Omental fat pad (tissue), 4 donors: ENCODE measurements around the gene ZBTB22. TPM values are rescaled to one million over a fixed set of nuclear protein-coding genes. Genes with fewer than 3 reads are reported as not detected.
"Not testable (repeated sequence)": the region's sequence is repeated elsewhere in the genome, so short reads cannot be mapped to it uniquely, and the experiment has no call there.

Source experiments
- ATAC-seq: fragments of 150-250 bp; one replicate; pipeline ENCODE4 v1.9.1; 2016; ENCODE audit warnings: mild to moderate bottlenecking, moderate library complexity; ENCODE audit not compliant: low FRiP score
- DNase-seq: peaks from one replicate; pipeline ENCODE4 v3.0.0-alpha.2; 2019; ENCODE audit warnings: low spot score
- CTCF ChIP-seq, 3 donors: fragments of 450-650 bp; IDR thresholded peaks; one replicate each; pipeline ENCODE4 v1.5.1; 2016 to 2017; ENCODE audit warnings: antibody characterized with exemption in 3 of 3, mild to moderate bottlenecking in 3 of 3, moderate library complexity in 2 of 3
- total RNA-seq, 4 donors: library from RNA; depleted of rRNA; stranded (reverse); fragments of >200 nt; gene quantifications; one replicate each; pipeline ENCODE4 v1.1.0, GENCODE V29; 2016

Gene ZBTB22
- total RNA-seq = 10 to 100 TPM; 10.7 to 15.3 (median 11.6) TPM

- TF ChIP-seq CTCF (IDR thresholded peaks at IDR 0.05) = peak in 1 of 3 donors; percentile 5
- ATAC-seq = peak; percentile 67
Observed at GRCh38 chr6:33317669-33318425, at the start of gene ZBTB22. TSS of gene ZBTB22 (minus strand) at chr6:33317744. CDS start at chr6:33316916, 828 bp downstream.

GRCh38 chr6:33367009-33367714 lies 49.6 kb upstream of the ZBTB22 start:
- TF ChIP-seq CTCF (IDR thresholded peaks at IDR 0.05) = no peak
- ATAC-seq (no peak), DNase-seq (no peak)

More at GRCh38 chr6:33317669-33318425, at the start of gene ZBTB22:
- peak; percentile 99 for DNase-seq

- DNase-seq = not testable (repeated sequence)
- peak; percentile 31 for ATAC-seq
Observed at GRCh38 chr6:33365206-33365971, 47.8 kb upstream of the ZBTB22 start.

GRCh38 chr6:33364475-33365205 lies 47.1 kb upstream of the ZBTB22 start:
- ATAC-seq, DNase-seq: not testable (repeated sequence)

- DNase-seq, ATAC-seq: not testable (repeated sequence)
Observed at GRCh38 chr6:33363486-33363885, 45.9 kb upstream of the ZBTB22 start.

GRCh38 chr6:33359331-33359730 lies 41.8 kb upstream of the ZBTB22 start:
- DNase-seq = no peak
- no peak for TF ChIP-seq CTCF (IDR thresholded peaks at IDR 0.05)
- no peak for ATAC-seq

GRCh38 chr6:33357160-33357871 lies 39.8 kb upstream of the ZBTB22 start:
- DNase-seq, ATAC-seq: not testable (repeated sequence)

GRCh38 chr6:33356295-33356694 lies 38.8 kb upstream of the ZBTB22 start:
- ATAC-seq = no peak
- TF ChIP-seq CTCF (IDR thresholded peaks at IDR 0.05) = no peak
- no peak for DNase-seq

- DNase-seq, ATAC-seq: not testable (repeated sequence)
Observed at GRCh38 chr6:33355860-33356259, 38.3 kb upstream of the ZBTB22 start.
